Measurements from ENCODE around the gene MTMR2. TPM values are rescaled to one million over a fixed set of nuclear protein-coding genes. Genes with fewer than 3 reads are reported as not detected.

MTMR2 gene
- total RNA-seq, 1 experiment from 2014 or later = 29.1 TPM

GRCh38 chr11:95790933-95791708 is 132.8 kb downstream of the MTMR2 start:
- H3K9ac ChIP-seq (ENCODE audit: low read length) = peak overlapping the region; percentile 81
- TF ChIP-seq SP1 (IDR thresholded peaks at IDR 0.05; ENCODE audit: low read depth) = no peak
- TF ChIP-seq, protein P1, sequence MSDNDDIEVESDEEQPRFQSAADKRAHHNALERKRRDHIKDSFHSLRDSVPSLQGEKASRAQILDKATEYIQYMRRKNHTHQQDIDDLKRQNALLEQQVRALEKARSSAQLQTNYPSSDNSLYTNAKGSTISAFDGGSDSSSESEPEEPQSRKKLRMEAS (IDR thresholded peaks at IDR 0.05) = peak; percentile 50
- peaks cover 9 to 18% of the 10 kb centered on the region in 2 experiments; a peak in 3 of 4 replicates for H3K4me1 ChIP-seq (ENCODE audit: control insufficient read depth in 1 of 2, insufficient read depth in 2 of 2, low read length in 2 of 2)
- peak overlapping the region; percentile 92 for H3K4me2 ChIP-seq (ENCODE audit: low read length)
- no TSS peak for BruUV-seq (replicated peaks)
- no peaks in the 10 kb centered on the region for H3K9me2 ChIP-seq (ENCODE audit: insufficient read depth)
- RAD21 ChIA-PET (ENCODE audit: low non-redundant PET in 1 of 2, low total read pairs in 2 of 2, uncharacterized antibody in 2 of 2, unreplicated experiment in 2 of 2) = no interaction called here
- H3K9me3 ChIP-seq (ENCODE audit: control insufficient read depth in 1 of 2, insufficient read depth in 1 of 2, low read depth in 1 of 2, low read length in 2 of 2) = no peaks in the 10 kb centered on the region
- DNase-seq (ENCODE audit: low read depth, low spot score) (peak; percentile 28), ATAC-seq (peak; percentile 10)
- H3K27ac ChIP-seq (ENCODE audit: low read depth, low read length) = peak overlapping the region; percentile 77
- intact Hi-C loops (cut with micrococcal nuclease) = loop anchor here (5.0 kb wide), 1 partner anchor 601 kb away; the partner anchor contains the start of gene JRKL
- H3K79me2 ChIP-seq (ENCODE audit: insufficient read depth, low read length) = peaks cover 72% of the 10 kb centered on the region
- H2AFZ ChIP-seq (ENCODE audit: low read depth, low read length, poor library complexity, severe bottlenecking) = peak overlapping the region; percentile 42
- no peaks in the 10 kb centered on the region; the same call in 1 of the 2 replicates for H4K20me1 ChIP-seq (ENCODE audit: insufficient read depth)
- no peaks in the 10 kb centered on the region for H3K27me3 ChIP-seq (ENCODE audit: insufficient read depth, low read length)
- POLR2A ChIA-PET = interaction anchor here (1.2 to 1.8 kb wide), 2 partner anchors 9 to 724 kb away, joined by 4 to 5 read pairs; partner anchors contain the start of gene SRSF8
- CTCF ChIA-PET = interaction anchor here (0.8 to 1.7 kb wide), 5 partner anchors 45 to 639 kb away, joined by 3 to 5 read pairs (median 4); no protein-coding TSS in a partner anchor
- peak overlapping the region; percentile 76 to 87 for H3K4me3 ChIP-seq (replicated peaks in 1 of 2; ENCODE audit: low read depth in 1 of 2, low read length in 2 of 2)
- H3K36me3 ChIP-seq (ENCODE audit: control insufficient read depth in 1 of 2, insufficient read depth in 2 of 2, low read length in 2 of 2) = peaks cover 7 to 8% of the 10 kb centered on the region in 2 experiments; a peak in 3 of 4 replicates

DNA sequence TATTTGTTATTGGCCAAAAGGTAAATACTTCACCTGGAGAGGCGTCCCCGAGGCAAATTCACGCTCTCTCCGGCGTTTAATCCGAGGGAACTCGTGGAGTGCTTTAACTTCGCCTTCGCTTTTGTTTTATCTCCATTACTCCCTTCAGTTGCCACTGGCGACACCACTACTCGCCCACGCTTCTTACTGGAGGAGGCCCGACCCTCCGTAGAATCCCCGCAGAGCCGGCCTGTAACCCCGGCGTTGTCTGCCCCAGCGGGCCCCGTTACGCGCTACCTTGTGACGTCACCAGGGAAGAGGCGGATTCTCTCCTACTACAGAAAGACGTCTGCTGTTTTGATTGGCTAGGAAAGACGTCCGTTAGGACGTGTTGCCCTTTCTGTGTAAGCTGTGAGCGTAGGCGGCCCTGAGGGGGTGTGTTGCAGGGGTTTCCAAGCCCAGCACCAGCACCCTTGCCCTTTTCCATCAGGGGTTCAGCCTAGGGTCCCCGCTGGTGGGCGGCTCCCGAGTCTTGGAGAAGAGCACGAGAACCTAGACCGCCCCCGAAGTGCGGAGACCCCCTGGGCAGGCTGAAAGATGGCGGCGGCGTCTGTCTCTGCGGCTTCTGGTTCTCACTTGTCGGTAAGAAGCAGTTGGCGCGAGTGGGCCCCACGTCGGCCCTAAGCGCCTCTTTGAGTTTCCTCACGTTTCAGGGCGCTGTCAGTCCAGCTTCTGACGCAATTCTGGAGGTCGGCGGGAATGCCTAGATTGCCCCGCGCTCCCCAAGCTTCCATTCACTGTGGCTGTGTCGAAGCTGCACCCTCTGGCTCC is 133.6 kb downstream of the MTMR2 start, which contains the start of gene CEP57:
TSS of gene CEP57 (plus strand) at position 376 of the 810 bp plus-strand sequence. CDS start at position 577, 201 bp downstream.
- peaks cover 9 to 18% of the 10 kb centered on the region in 2 experiments; a peak in 3 of 4 replicates for H3K4me1 ChIP-seq (ENCODE audit: control insufficient read depth in 1 of 2, insufficient read depth in 2 of 2, low read length in 2 of 2)
- CTCF ChIA-PET = interaction anchor here (0.8 to 1.7 kb wide), 9 partner anchors 46 to 1895 kb away, joined by 3 to 5 read pairs (median 4); no protein-coding TSS in a partner anchor

More for the DNA sequence above, 133.6 kb downstream of the MTMR2 start, which contains the start of gene CEP57:
- RAD21 ChIA-PET (ENCODE audit: low non-redundant PET in 1 of 2, low total read pairs in 2 of 2, uncharacterized antibody in 2 of 2, unreplicated experiment in 2 of 2) = interaction anchor here (0.7 to 1.0 kb wide), 2 partner anchors 84 to 119 kb away, joined by 3 to 4 read pairs; no protein-coding TSS in a partner anchor
- peaks cover 64% of the 10 kb centered on the region for H3K79me2 ChIP-seq (ENCODE audit: insufficient read depth, low read length)
- peak; percentile 66 for TF ChIP-seq POLR2AphosphoS5 (IDR thresholded peaks at IDR 0.05; ENCODE audit: low read depth, low read length)
- TF ChIP-seq, protein P1 (IDR thresholded peaks at IDR 0.05) = peak; percentile 7; the same call in 1 of the 2 replicates
- no peak for TF ChIP-seq TCF7L2 (IDR thresholded peaks at IDR 0.05; ENCODE audit: borderline replicate concordance, extremely low read depth, insufficient read depth, insufficient read length)
- TF ChIP-seq YY1 (IDR thresholded peaks at IDR 0.05; ENCODE audit: extremely low read depth, insufficient replicate concordance, low read depth, low read length) = peak; percentile 79
- TF ChIP-seq EGR1 (IDR thresholded peaks at IDR 0.05; ENCODE audit: low read depth) = peak; percentile 98
- TF ChIP-seq SP1 (IDR thresholded peaks at IDR 0.05; ENCODE audit: low read depth) = peak; percentile 74
- TF ChIP-seq POLR2A (IDR thresholded peaks at IDR 0.05; ENCODE audit: borderline replicate concordance, extremely low read depth, insufficient read depth, insufficient read length) = peak; percentile 73
- TF ChIP-seq SRF (IDR thresholded peaks at IDR 0.05; ENCODE audit: low read depth) = 0 out of 2 replicates have a peak, but pooled peaks have one; percentile 3
- TF ChIP-seq JUND (IDR thresholded peaks at IDR 0.05) = no peak
- TF ChIP-seq ZFX (IDR thresholded peaks at IDR 0.05) = peak; percentile 13; the same call in 1 of the 2 replicates
- TF ChIP-seq EZH2 (IDR thresholded peaks at IDR 0.05) = no peak
- peaks cover 14% of the 10 kb centered on the region in 2 experiments; a peak in 3 of 4 replicates for H3K36me3 ChIP-seq (ENCODE audit: control insufficient read depth in 1 of 2, insufficient read depth in 2 of 2, low read length in 2 of 2)
- intact Hi-C loops (cut with micrococcal nuclease) = loop anchor here (5.0 kb wide), 1 partner anchor 602 kb away; the partner anchor contains the start of gene JRKL
- no peaks in the 10 kb centered on the region for H3K27me3 ChIP-seq (ENCODE audit: insufficient read depth, low read length)
- peak; percentile 97 for DNase-seq (ENCODE audit: low read depth, low spot score)
- H3K9ac ChIP-seq (ENCODE audit: low read length) = peak within 1 kb of the TSS; percentile 81
- no peaks in the 10 kb centered on the region for H4K20me1 ChIP-seq (ENCODE audit: insufficient read depth)
- H3K4me3 ChIP-seq (replicated peaks in 1 of 2; ENCODE audit: low read depth in 1 of 2, low read length in 2 of 2) = peak within 1 kb of the TSS; percentile 76 to 87
- H3K9me2 ChIP-seq (ENCODE audit: insufficient read depth) = no peaks in the 10 kb centered on the region
- peak within 1 kb of the TSS; percentile 77 for H3K27ac ChIP-seq (ENCODE audit: low read depth, low read length)
- no peaks in the 10 kb centered on the region for H3K9me3 ChIP-seq (ENCODE audit: control insufficient read depth in 1 of 2, insufficient read depth in 1 of 2, low read depth in 1 of 2, low read length in 2 of 2)
- peak within 1 kb of the TSS; percentile 92 for H3K4me2 ChIP-seq (ENCODE audit: low read length)
- TSS peak; percentile 53 for BruUV-seq (replicated peaks)
- ATAC-seq = peak; percentile 78
- POLR2A ChIA-PET = interaction anchor here (1.1 to 1.8 kb wide), 4 partner anchors 10 to 723 kb away, joined by 3 to 5 read pairs (median 4); partner anchors contain the start of gene SRSF8
- peak within 1 kb of the TSS; percentile 42 for H2AFZ ChIP-seq (ENCODE audit: low read depth, low read length, poor library complexity, severe bottlenecking)
